Neural crest cell (in vitro differentiated cells): Measurements from ENCODE around the gene PPP2R5E. TPM values are rescaled to one million over a fixed set of nuclear protein-coding genes. Genes with fewer than 3 reads are reported as not detected.

ENCODE experiments used
- DNase-seq: peaks from one replicate; pipeline ENCODE4 v3.0.0; 2021; ENCODE audit warnings: low read depth, mixed read lengths, low spot score
- H3K27ac Mint-ChIP-seq: one replicate; pipeline ENCODE4 v1.8.0; 2021; ENCODE audit warnings: mild to moderate bottlenecking, mixed read lengths; ENCODE audit not compliant: unreplicated experiment
- H3K27me3 Mint-ChIP-seq: 2 replicates; pipeline ENCODE4 v1.8.0; 2021; ENCODE audit warnings: low read depth, mild to moderate bottlenecking, mixed read lengths
- H3K36me3 Mint-ChIP-seq: 2 replicates; pipeline ENCODE4 v1.8.0; 2021; ENCODE audit warnings: low read depth, mild to moderate bottlenecking, mixed read lengths
- H3K4me1 Mint-ChIP-seq: 2 replicates; pipeline ENCODE4 v1.8.0; 2021; ENCODE audit warnings: mixed read lengths
- H3K4me3 Mint-ChIP-seq: one replicate; pipeline ENCODE4 v1.8.0; 2021; ENCODE audit warnings: mild to moderate bottlenecking, mixed read lengths
- H3K9me3 Mint-ChIP-seq: 2 replicates; pipeline ENCODE4 v1.8.0; 2021; ENCODE audit warnings: mixed read lengths
- CTCF ChIP-seq: fragments of 200-600 bp; sonication (generic); conservative IDR thresholded peaks from 2 replicates; pipeline ENCODE4 v1.5.0; 2021; ENCODE audit warnings: antibody characterized with exemption, mild to moderate bottlenecking
- total RNA-seq: library from RNA; stranded (reverse); gene quantifications from 2 replicates; pipeline ENCODE4 v1.2.1, GENCODE V29; 2021

PPP2R5E gene
- total RNA-seq, 1 donor from 2014 or later: 67.3 TPM

- H3K36me3 Mint-ChIP-seq: no peaks in the 10 kb centered on the region
- H3K27me3 Mint-ChIP-seq: peaks cover 4% of the 10 kb centered on the region
- peak overlapping the region; percentile 43 for H3K27ac Mint-ChIP-seq
- H3K9me3 Mint-ChIP-seq: no peaks in the 10 kb centered on the region
- H3K4me3 Mint-ChIP-seq: no peak overlapping the region
- DNase-seq: no peak
- TF ChIP-seq CTCF: no peak
- H3K4me1 Mint-ChIP-seq: no peaks in the 10 kb centered on the region
Measured at GRCh38 chr14:63564318-63564717, 21.1 kb upstream of the PPP2R5E start.

GRCh38 chr14:63563370-63564026 is 20.3 kb upstream of the PPP2R5E start:
- no peaks in the 10 kb centered on the region for H3K4me1 Mint-ChIP-seq
- H3K4me3 Mint-ChIP-seq: no peak overlapping the region
- no peaks in the 10 kb centered on the region for H3K9me3 Mint-ChIP-seq
- no peak for TF ChIP-seq CTCF
- H3K27ac Mint-ChIP-seq: no peak overlapping the region
- DNase-seq: no peak
- peaks cover 4% of the 10 kb centered on the region for H3K27me3 Mint-ChIP-seq
- no peaks in the 10 kb centered on the region for H3K36me3 Mint-ChIP-seq

- no peak for DNase-seq
- H3K27ac Mint-ChIP-seq: no peak overlapping the region
- no peak overlapping the region for H3K4me3 Mint-ChIP-seq
- no peaks in the 10 kb centered on the region for H3K4me1 Mint-ChIP-seq
- H3K9me3 Mint-ChIP-seq: no peaks in the 10 kb centered on the region
- no peak for TF ChIP-seq CTCF
- no peaks in the 10 kb centered on the region for H3K36me3 Mint-ChIP-seq
- peaks cover 2% of the 10 kb centered on the region for H3K27me3 Mint-ChIP-seq
Measured at GRCh38 chr14:63562405-63562804, 19.2 kb upstream of the PPP2R5E start.

GRCh38 chr14:63555572-63555971 is 12.4 kb upstream of the PPP2R5E start:
- Mint-ChIP-seq H3K9me3 (peaks cover 2% of the 10 kb centered on the region), H3K4me1 (no peaks in the 10 kb centered on the region), H3K27me3 (no peaks in the 10 kb centered on the region), H3K36me3 (no peaks in the 10 kb centered on the region), H3K27ac (no peak overlapping the region), H3K4me3 (no peak overlapping the region)
- no peak for DNase-seq
- no peak for TF ChIP-seq CTCF

GRCh38 chr14:63551332-63551731 is 8.2 kb upstream of the PPP2R5E start:
- H3K4me3 Mint-ChIP-seq: peak overlapping the region; percentile 20
- H3K36me3 Mint-ChIP-seq: no peaks in the 10 kb centered on the region
- H3K27me3 Mint-ChIP-seq: no peaks in the 10 kb centered on the region
- peaks cover 2% of the 10 kb centered on the region for H3K9me3 Mint-ChIP-seq
- no peak overlapping the region for H3K27ac Mint-ChIP-seq
- DNase-seq: no peak
- no peaks in the 10 kb centered on the region for H3K4me1 Mint-ChIP-seq
- no peak for TF ChIP-seq CTCF
